Measurements from ENCODE around the gene SULT1A2.
"Not testable (repeated sequence)": the region's sequence is repeated elsewhere in the genome, so short reads cannot be mapped to it uniquely, and the experiment has no call there.

SULT1A2 gene

DNA sequence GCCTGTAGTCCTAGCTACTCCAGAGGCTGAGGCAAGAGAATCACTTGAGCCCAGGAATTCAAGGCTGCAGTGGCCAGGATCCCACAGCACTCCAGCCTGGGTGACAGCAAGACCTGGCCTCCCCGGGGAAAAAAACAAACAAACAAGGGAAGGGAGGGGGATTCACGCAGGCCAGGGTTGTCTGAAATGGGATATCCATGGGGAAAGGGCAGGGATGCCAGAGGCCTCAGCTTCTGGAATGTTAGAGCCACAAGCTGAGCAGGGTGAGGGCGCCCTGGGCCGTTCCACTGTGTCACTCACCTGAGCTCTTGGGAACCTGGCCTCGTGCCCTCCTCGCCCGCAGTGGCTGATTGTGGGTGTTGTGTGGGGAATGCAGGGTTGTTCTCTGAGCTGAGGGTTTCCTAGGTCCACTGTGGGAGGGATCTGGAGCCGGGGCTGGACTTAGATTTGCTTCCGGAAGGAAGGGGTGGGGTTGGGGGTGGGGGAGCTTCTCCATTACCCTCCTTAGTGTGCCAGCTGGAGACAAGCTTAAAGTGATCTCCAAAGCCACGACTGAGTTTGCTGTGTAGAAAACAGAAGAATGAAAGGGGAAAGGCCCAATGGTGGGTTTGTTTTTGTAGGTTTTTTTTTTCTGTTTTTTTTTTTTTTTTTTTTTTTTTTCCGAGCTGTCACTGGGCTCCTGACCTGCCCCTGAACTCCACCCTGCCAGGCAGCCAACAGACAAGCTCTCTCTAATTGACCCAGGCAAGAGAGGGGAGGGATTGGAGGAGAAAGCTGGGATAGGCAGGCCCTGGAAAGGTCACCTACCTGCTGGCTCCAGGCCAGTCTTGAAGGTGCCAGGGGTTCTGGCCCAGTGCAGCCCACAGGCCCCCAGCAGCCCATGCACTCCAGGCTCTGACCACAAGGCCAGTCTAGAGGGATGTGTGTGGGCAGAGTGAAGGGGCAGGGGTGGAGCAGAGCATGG lies 13.1 kb upstream of the SULT1A2 start, which contains the start of gene SULT1A1:
Gene SULT1A1 (minus strand): TSS at position 414 of the 964 bp plus-strand sequence. CDS start 1,189 bp downstream, outside the sequence.
- no peak for DNase-seq (ENCODE audit: low read depth)
- peak within 1 kb of the TSS; percentile 50 for H3K4me3 ChIP-seq (ENCODE audit: low read depth, low read length)
- TF ChIP-seq, protein P1, sequence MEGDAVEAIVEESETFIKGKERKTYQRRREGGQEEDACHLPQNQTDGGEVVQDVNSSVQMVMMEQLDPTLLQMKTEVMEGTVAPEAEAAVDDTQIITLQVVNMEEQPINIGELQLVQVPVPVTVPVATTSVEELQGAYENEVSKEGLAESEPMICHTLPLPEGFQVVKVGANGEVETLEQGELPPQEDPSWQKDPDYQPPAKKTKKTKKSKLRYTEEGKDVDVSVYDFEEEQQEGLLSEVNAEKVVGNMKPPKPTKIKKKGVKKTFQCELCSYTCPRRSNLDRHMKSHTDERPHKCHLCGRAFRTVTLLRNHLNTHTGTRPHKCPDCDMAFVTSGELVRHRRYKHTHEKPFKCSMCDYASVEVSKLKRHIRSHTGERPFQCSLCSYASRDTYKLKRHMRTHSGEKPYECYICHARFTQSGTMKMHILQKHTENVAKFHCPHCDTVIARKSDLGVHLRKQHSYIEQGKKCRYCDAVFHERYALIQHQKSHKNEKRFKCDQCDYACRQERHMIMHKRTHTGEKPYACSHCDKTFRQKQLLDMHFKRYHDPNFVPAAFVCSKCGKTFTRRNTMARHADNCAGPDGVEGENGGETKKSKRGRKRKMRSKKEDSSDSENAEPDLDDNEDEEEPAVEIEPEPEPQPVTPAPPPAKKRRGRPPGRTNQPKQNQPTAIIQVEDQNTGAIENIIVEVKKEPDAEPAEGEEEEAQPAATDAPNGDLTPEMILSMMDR (IDR thresholded peaks at IDR 0.05; ENCODE audit: control insufficient read depth, extremely low read depth, insufficient read depth) = no peak

DNA sequence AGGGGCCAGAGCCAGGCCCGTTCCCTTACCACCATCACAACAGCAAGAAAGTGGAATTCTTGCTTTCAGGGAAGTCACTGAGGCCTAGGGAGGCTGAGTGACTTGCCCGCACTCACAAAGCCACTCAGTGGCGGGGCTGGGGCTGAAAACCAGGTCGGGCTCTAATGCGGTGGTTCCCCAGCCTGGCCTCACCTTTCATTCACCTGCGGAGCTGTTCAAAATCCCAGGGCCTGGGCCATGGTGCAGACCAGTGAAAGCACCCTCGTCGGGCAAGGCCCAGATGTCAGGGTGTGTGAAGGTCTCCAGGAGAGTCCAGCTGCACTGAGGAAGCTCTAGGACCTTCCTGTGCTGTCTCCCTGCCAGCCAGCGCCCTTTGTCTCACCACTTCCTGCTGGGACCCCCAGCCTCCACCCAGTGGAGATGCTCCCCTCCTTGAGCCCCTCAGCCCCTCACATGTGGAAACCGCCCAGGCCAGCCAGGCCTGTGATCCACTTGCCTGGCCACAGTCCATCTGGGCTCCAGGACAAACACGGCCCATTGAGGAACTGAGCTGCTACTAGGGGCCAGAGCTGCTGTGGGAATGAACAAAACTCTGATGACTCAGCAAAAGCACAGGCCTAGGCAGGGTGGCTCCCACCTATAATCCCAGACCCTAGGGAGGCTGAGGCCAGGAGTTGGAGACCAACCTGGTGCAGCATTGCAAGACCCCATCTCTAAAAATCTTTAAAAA lies 12.2 kb upstream of the SULT1A2 start:
- DNase-seq (ENCODE audit: low read depth) = not testable (repeated sequence)
- peak overlapping the region; percentile 50 for H3K4me3 ChIP-seq (ENCODE audit: low read depth, low read length)

DNA sequence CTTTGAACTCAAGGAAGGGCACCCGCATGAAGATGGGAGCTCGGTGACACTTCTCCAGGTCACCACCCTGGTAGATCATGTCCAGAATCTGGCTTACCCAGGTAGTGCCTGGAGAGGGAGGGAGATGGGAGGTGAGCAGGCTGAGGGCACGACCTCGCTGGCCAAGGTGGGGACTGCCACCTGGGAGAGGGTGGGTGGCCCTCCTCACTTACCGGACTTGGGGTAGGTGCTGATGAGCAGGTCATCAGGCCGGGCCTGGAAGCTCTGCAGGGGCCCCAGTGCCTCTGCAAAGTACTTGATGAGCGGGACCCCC lies 11.6 kb upstream of the SULT1A2 start:
- not testable (repeated sequence) for H3K4me3 ChIP-seq (ENCODE audit: low read depth, low read length); DNase-seq (ENCODE audit: low read depth)

DNA sequence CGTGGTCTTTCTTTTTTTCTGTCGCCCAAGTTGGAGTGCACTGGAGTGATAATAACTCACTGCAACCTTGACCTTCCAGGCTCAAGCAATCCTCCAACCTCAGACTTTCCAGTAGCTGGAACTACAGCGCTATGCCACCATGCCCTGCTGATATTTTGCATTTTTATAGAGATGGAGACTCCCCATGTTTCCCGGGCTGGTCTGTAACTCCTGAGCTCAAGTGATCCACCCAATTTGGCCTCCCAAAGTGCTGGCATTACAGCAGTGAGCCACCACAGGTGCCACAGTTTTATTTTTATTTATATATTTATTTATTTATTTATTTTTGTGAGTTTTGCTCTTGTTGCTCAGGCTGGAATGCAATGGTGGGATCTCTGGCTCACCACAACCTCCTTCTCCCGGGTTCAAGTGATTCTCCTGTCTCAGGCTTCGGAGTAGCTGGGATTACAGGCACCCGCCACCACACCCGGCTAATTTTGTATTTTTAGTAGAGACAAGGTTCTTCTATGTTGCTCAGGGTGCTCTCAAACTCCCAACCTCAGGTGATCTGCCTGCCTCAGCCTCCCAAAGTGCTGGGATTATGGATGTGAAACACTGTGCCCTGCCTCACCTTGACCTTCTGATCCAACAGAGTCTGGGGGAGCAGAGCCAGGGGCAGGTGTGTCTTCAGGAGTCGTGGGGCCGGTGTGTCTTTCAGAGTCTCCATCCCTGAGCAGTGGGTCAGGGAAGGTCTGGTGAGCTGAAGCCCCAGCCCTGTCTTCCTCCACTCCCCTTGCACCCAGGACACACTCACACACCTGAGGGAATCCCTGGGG lies 11.0 kb upstream of the SULT1A2 start:
- not testable (repeated sequence) for DNase-seq (ENCODE audit: low read depth); H3K4me3 ChIP-seq (ENCODE audit: low read depth, low read length)

DNA sequence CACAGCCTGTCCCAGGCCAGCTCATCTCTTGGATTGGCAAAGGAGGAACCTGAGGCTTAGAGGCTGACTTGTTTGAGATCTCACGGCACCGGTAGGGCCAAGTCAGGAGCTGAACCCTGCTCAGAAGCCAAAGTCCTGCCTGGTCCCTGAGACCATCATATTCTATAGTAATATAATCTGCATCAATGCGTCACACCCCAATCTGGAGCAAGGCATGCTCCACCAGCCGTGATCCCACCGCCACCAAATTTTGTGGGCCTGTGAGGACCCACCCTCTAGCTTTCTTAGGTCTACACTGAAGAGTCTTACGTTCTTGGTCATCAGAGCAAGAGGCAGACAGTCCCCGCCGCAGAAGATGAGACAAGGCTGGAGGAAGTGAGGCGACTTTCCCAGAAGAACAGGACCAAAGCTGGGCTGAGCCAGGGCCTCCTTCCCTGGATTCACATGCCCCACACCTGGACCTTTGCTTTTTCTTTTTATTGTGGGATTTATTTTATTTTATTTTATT lies 10.3 kb upstream of the SULT1A2 start:
- DNase-seq (ENCODE audit: low read depth) = no peak
- TF ChIP-seq, protein P1 (IDR thresholded peaks at IDR 0.05; ENCODE audit: control insufficient read depth, extremely low read depth, insufficient read depth) = no peak
- H3K4me3 ChIP-seq (ENCODE audit: low read depth, low read length) = no peak overlapping the region

DNA sequence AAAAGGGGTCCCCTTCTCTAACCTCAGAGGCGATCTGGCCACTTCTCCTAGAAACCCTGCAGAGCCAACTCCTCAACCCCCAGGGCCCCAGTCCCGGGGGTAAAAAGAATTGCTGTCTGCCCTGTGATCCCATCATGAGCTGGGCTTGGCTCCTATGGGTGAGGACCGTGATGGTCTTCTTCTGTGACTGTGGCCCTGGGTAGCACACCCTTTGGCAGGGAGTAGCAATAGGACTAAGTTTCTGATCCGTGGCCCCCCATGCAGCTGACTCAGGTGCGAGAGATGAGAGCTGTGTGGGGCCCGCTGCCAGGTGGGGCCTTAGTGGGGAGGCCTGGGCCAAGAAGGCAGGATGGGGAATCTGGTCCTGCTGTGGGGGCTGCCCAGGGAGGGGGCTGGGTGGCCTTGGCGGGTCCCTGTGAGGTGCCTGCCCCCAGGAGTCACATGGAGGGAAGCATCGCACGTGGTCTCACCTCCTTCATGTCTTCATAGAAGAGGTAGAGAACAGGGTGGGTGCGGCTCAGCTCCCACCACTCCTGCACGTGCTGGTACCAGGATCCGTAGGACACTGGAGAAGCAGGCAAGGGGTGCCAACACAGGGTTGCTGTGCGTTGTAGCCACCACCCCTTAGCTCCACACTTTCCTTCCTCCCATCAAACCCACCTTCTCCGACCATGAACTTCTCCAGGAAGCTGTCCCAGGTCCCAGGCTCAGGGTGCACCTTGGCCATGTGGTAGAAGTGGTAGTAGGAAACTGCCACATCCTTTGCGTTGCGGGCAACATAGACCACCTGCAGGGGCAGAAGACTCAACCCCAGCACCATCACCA lies 9.7 kb upstream of the SULT1A2 start:
- TF ChIP-seq, protein P1 (IDR thresholded peaks at IDR 0.05; ENCODE audit: control insufficient read depth, extremely low read depth, insufficient read depth) = no peak
- no peak for DNase-seq (ENCODE audit: low read depth)
- no peak overlapping the region for H3K4me3 ChIP-seq (ENCODE audit: low read depth, low read length)

DNA sequence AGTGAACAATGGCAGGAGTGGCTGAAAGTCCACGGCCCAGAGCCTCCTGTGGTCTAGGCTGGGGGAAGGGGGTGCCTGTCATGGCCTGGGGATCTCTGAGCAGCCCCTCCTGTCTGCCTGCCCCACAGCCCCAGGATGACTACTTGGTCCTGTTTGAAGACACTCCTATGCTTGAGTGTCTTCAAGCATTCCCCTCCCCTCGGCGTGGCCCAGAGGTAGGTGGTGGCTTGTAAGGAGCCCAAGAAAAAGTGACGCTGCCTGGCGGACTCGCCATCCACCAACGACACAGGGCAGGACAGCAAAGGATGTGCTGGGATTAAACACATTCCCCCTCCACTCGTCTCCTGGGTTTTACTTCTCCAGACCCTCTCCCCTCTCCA lies 7.3 kb upstream of the SULT1A2 start:
- no peak overlapping the region for H3K4me3 ChIP-seq (ENCODE audit: low read depth, low read length)
- TF ChIP-seq, protein P1 (IDR thresholded peaks at IDR 0.05; ENCODE audit: control insufficient read depth, extremely low read depth, insufficient read depth) = no peak
- no peak for DNase-seq (ENCODE audit: low read depth)
